Esophagus squamous epithelium (tissue), 5 donors: ENCODE measurements around the gene HDAC7. TPM values are rescaled to one million over a fixed set of nuclear protein-coding genes. Genes with fewer than 3 reads are reported as not detected.
A peak's percentile ranks its signal among the peaks of the same experiment; 100 is the strongest.

ENCODE experiments used
- DNase-seq: peaks from one replicate; lab custom pipeline; 2025; lab: John Stamatoyannopoulos, UW
- H3K27ac ChIP-seq, 4 donors: fragments of 200-600 bp; sonication (generic); one replicate each; pipeline ENCODE4 v1.5.1; 2016 to 2019; ENCODE audit warnings: mild to moderate bottlenecking in 1 of 4
- H3K27me3 ChIP-seq, 4 donors: fragments of 200-600 bp; sonication (generic); 1 replicate in 3 of 4; 2 replicates in 1 of 4; pipeline versions ENCODE4 v1.5.1 to v1.6.0; 2017 to 2021; ENCODE audit warnings: antibody characterized with exemption in 1 of 4
- H3K36me3 ChIP-seq, 3 donors: fragments of 200-600 bp; sonication (generic); one replicate each; pipeline ENCODE4 v1.5.1; 2016 to 2019
- H3K4me1 ChIP-seq, 3 donors: fragments of 200-600 bp; sonication (generic); one replicate each; pipeline ENCODE4 v1.5.1; 2017 to 2019
- H3K4me3 ChIP-seq, 4 donors: fragments of 200-600 bp; sonication (generic); 1 replicate in 3 of 4; 2 replicates in 1 of 4; pipeline ENCODE4 v1.5.1; 2016 to 2019; ENCODE audit warnings: mild to moderate bottlenecking in 2 of 4, moderate library complexity in 1 of 4
- H3K9me3 ChIP-seq, 3 donors: fragments of 200-600 bp; sonication (generic); one replicate each; pipeline ENCODE4 v1.5.1; 2016 to 2019
- POLR2A ChIP-seq, 4 donors: fragments of 450-650 bp; IDR thresholded peaks; one replicate each; pipeline ENCODE4 v1.6.1; 2017; ENCODE audit warnings: antibody characterized with exemption in 4 of 4, mild to moderate bottlenecking in 4 of 4, moderate library complexity in 3 of 4
- WGBS, 2 donors: methylation state at CpG; one replicate each; pipeline ENCODE4 v1.1.5; 2018; 5-methylcytosine and 5-hydroxymethylcytosine counted together
- intact Hi-C: fragments of 100-400 bp; cut with DNase I; formaldehyde crosslinking; loops from one replicate; pipeline ENCODE4 v1.15.0; 2022
- total RNA-seq, 4 donors: library from RNA; depleted of rRNA; stranded (reverse); fragments of >200 nt; gene quantifications; one replicate each; pipeline ENCODE4 v1.1.0, GENCODE V29; 2016
- TF ChIP-seq, protein P1 (sequence below), 6 experiments: fragments of 450-650 bp in 4 of 6; fragments of 200-600 bp in 2 of 6; sonication (generic) in 2 of 6; IDR thresholded peaks; one replicate each; pipeline ENCODE4 v1.5.1; 2016 to 2019; ENCODE audit warnings: antibody characterized with exemption in 6 of 6, mild to moderate bottlenecking in 4 of 6, moderate library complexity in 4 of 6
- donor health status: DM: yes; HTN: yes; CAD: no.

Gene HDAC7
- total RNA-seq, 4 donors from 2014 or later: 19.8 to 37.2 (median 24.0) TPM

DNA sequence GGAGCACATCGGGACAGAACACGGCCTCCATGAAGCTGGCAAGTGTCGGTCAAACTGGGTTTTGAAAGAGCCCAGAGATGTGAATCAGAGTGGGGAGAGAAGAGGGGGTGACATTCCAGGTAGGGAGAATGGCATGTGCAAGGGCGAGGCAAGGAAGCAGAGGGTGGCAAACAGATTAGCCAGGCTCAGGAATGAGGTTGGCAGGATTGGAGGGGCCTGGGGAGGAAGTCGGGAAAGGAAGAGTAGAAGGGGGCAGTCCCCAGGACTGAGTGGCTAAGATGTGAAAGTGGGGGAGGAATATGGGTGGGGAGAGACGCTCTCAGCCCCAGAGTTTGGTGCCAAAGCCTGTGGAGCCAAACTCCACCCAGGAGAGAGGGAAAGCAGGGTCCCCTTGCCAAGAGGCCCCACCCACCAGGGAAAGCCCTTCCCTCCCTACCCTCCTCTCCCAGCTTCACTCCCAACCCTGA lies 5.5 kb upstream of the HDAC7 start:
- H3K27me3 ChIP-seq: no peaks in the 10 kb centered on the region
- 19 to 39% methylated on average over 6 of the region's 6 CpGs for WGBS, 2 donors
- H3K27ac ChIP-seq: peak overlapping the region; percentile 96 to 99 (median 98)
- H3K9me3 ChIP-seq: no peaks in the 10 kb centered on the region
- no peak overlapping the region for H3K4me3 ChIP-seq
- no peak for DNase-seq
- TF ChIP-seq, protein P1, sequence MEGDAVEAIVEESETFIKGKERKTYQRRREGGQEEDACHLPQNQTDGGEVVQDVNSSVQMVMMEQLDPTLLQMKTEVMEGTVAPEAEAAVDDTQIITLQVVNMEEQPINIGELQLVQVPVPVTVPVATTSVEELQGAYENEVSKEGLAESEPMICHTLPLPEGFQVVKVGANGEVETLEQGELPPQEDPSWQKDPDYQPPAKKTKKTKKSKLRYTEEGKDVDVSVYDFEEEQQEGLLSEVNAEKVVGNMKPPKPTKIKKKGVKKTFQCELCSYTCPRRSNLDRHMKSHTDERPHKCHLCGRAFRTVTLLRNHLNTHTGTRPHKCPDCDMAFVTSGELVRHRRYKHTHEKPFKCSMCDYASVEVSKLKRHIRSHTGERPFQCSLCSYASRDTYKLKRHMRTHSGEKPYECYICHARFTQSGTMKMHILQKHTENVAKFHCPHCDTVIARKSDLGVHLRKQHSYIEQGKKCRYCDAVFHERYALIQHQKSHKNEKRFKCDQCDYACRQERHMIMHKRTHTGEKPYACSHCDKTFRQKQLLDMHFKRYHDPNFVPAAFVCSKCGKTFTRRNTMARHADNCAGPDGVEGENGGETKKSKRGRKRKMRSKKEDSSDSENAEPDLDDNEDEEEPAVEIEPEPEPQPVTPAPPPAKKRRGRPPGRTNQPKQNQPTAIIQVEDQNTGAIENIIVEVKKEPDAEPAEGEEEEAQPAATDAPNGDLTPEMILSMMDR (IDR thresholded peaks at IDR 0.05): no peak
- no peak for TF ChIP-seq POLR2A (IDR thresholded peaks at IDR 0.05)
- peaks cover 73 to 100% (median 87%) of the 10 kb centered on the region in 3 donors for H3K4me1 ChIP-seq
- no peaks in the 10 kb centered on the region for H3K36me3 ChIP-seq
- intact Hi-C loops: no loop called here

DNA sequence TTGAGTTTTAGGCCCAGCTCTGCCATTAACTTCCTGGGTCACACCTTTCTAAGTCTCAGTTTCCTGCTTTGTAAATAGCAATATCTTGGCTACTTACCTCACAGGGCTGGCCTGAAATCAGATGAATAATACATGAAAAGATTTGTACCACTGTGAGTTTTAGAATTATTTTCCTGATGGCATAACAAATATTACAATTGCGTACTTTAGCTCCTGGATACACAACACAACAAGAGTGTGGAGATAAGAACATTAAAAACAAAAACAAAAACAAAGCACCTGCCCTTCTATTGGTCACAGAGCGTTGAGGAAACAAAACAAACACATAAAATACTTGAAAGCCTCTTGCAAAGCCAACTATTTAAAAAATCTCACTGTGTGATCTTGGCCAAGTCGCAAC lies 4.9 kb upstream of the HDAC7 start:
- Histone ChIP-seq H3K9me3 (no peaks in the 10 kb centered on the region), H3K4me3 (no peak overlapping the region), H3K27ac (peak overlapping the region; percentile 96 to 99 (median 98)), H3K36me3 (no peaks in the 10 kb centered on the region), H3K4me1 (peaks cover 74 to 96% (median 86%) of the 10 kb centered on the region in 3 donors), H3K27me3 (no peaks in the 10 kb centered on the region)
- DNase-seq: no peak
- intact Hi-C loops: no loop called here
- TF ChIP-seq, protein P1 (IDR thresholded peaks at IDR 0.05): no peak
- no peak for TF ChIP-seq POLR2A (IDR thresholded peaks at IDR 0.05)
- WGBS, 2 donors: 58 to 65% methylated on average over 3 of the region's 3 CpGs

DNA sequence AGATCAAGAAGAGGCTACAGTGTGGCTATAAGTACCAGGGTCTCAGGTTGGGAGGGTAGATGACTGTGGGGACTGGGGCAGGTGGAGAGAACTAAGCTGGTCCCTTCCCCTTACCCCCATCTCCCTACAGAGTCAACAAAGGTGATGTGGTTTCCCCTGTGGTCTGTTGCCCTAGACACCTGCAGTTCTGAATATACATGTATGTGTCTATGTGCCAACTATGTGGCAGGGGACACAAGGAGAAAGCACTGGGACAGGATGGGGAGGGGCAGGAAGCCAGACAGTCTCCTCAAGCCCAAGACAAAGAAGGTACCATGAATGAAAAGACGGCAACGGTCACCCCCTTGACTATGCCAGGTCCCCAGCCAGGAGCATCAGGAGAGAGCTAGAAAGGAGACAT lies 4.5 kb upstream of the HDAC7 start:
- intact Hi-C loops: no loop called here
- 69 to 76% methylated on average over 2 of the region's 2 CpGs for WGBS, 2 donors

DNA sequence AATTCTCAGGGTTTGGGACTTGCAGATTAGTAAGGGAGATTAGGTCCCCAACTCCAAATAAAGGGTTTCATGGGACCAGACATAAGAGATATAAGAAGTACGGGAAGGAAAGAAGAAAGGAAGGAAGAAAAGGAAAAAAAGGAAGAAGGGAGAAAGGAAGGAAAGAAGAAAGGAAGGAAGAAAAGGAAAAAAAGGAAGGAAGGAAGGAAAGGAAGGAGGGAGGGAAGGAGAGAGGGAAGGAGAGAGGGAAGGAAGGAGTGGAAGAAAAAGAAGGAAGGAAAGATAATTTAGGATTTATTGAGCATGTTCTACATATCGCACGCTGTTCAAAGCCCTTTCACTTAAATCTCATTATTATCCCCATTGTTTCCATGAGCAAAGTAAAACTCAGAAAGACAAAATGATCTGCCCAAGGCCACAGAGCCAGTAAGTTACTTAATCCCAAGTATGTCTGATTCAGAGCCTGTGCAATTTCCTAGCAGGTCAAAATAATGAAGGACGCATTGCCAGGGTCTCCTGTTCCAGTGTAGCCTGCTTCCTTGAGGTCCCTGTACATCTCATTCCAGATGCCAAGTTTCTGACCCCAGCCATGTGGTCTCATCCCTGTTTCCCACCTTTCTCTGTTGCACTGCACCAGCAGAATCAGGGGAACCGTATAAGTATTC lies 3.9 kb upstream of the HDAC7 start:
- Histone ChIP-seq H3K4me1 (peaks cover 69 to 93% (median 77%) of the 10 kb centered on the region in 3 donors), H3K27me3 (no peaks in the 10 kb centered on the region), H3K4me3 (no peak overlapping the region), H3K27ac (peak overlapping the region; percentile 96 to 99 (median 98)), H3K9me3 (no peaks in the 10 kb centered on the region), H3K36me3 (no peaks in the 10 kb centered on the region)
- DNase-seq: no peak
- intact Hi-C loops: no loop called here
- no peak for TF ChIP-seq POLR2A (IDR thresholded peaks at IDR 0.05)
- TF ChIP-seq, protein P1 (IDR thresholded peaks at IDR 0.05): no peak
- WGBS, 2 donors: 66 to 79% methylated on average over 5 of the region's 5 CpGs

More for the DNA sequence above, 4.5 kb upstream of the HDAC7 start:
- peak overlapping the region; percentile 96 to 99 (median 98) for H3K27ac ChIP-seq
- H3K4me1 ChIP-seq: peaks cover 70 to 93% (median 82%) of the 10 kb centered on the region in 3 donors
- no peaks in the 10 kb centered on the region for H3K36me3 ChIP-seq
- no peak overlapping the region for H3K4me3 ChIP-seq
- no peaks in the 10 kb centered on the region for H3K9me3 ChIP-seq
- DNase-seq: no peak
- no peaks in the 10 kb centered on the region for H3K27me3 ChIP-seq
- TF ChIP-seq, protein P1 (IDR thresholded peaks at IDR 0.05): no peak
- TF ChIP-seq POLR2A (IDR thresholded peaks at IDR 0.05): no peak

DNA sequence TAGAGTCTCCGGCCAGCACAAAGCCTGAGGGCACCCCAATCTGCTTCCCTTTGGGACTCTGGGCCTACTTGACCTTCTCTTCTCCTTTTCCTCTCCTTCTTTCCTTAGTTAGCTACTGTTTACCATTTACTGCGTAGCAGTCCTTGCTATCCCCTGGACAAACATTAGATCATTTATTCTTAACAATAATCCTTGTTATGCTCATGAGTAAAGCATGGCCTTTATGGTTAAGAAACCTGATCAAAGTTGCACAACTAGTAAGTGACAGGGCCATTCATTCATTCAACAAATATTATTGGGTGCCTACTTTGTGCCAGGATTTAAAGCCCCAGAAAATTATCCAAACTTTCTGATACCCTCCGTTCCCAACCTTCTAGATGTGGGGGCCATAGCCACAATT lies 3.2 kb upstream of the HDAC7 start:
- DNase-seq: no peak
- Histone ChIP-seq H3K9me3 (no peaks in the 10 kb centered on the region), H3K27me3 (no peaks in the 10 kb centered on the region), H3K27ac (peak overlapping the region; percentile 96 to 99 (median 98)), H3K4me3 (no peak overlapping the region), H3K36me3 (no peaks in the 10 kb centered on the region), H3K4me1 (peaks cover 70 to 93% (median 77%) of the 10 kb centered on the region in 3 donors)
- 66 to 76% methylated on average over 3 of the region's 3 CpGs for WGBS, 2 donors
- TF ChIP-seq, protein P1 (IDR thresholded peaks at IDR 0.05): no peak
- no peak for TF ChIP-seq POLR2A (IDR thresholded peaks at IDR 0.05)
- intact Hi-C loops: no loop called here
